EL (cell line): ENCODE results near the gene MDH1B.
"Not testable (repeated sequence)": the region's sequence is repeated elsewhere in the genome, so short reads cannot be mapped to it uniquely, and the experiment has no call there.

Source experiments
- DNase-seq: peaks from one replicate; pipeline ENCODE4 v3.0.0-alpha.2; 2016

MDH1B gene

GRCh38 chr2:206765242-206766056, at the start of gene MDH1B, which contains the start of gene FASTKD2:
Gene MDH1B (minus strand): TSS chr2:206765328. CDS start chr2:206765271, 57 bp downstream.
Gene FASTKD2 (plus strand): TSS chr2:206765606. CDS start chr2:206766694, 1,088 bp downstream.
- DNase-seq, result peak; percentile 94

GRCh38 chr2:206814498-206814897, 49.4 kb upstream of the MDH1B start:
- DNase-seq, result no peak

GRCh38 chr2:206812471-206812870, 47.3 kb upstream of the MDH1B start:
- DNase-seq, result not testable (repeated sequence)

- not testable (repeated sequence) for DNase-seq
Observed at GRCh38 chr2:206807624-206808023, 42.5 kb upstream of the MDH1B start.

GRCh38 chr2:206805887-206806607, 40.9 kb upstream of the MDH1B start:
- peak; percentile 1 for DNase-seq

GRCh38 chr2:206804326-206804725, 39.2 kb upstream of the MDH1B start:
- DNase-seq, result no peak

- DNase-seq, result no peak
Observed at GRCh38 chr2:206802654-206803514, 37.8 kb upstream of the MDH1B start.

- DNase-seq, result no peak
Observed at GRCh38 chr2:206801418-206802189, 36.5 kb upstream of the MDH1B start.

GRCh38 chr2:206800506-206801417, 35.6 kb upstream of the MDH1B start:
- peak; percentile 70 for DNase-seq

- DNase-seq, result no peak
Observed at GRCh38 chr2:206799083-206799482, 34.0 kb upstream of the MDH1B start.

GRCh38 chr2:206798000-206798399, 32.9 kb upstream of the MDH1B start:
- DNase-seq, result no peak

- DNase-seq, result no peak
Observed at GRCh38 chr2:206797376-206797775, 32.2 kb upstream of the MDH1B start.

GRCh38 chr2:206792645-206793044, 27.5 kb upstream of the MDH1B start:
- no peak for DNase-seq

- DNase-seq, result no peak
Observed at GRCh38 chr2:206790311-206790935, 25.3 kb upstream of the MDH1B start.

- no peak for DNase-seq
Observed at GRCh38 chr2:206784559-206785353, 19.6 kb upstream of the MDH1B start.

GRCh38 chr2:206783718-206784117, 18.6 kb upstream of the MDH1B start:
- DNase-seq, result peak; percentile 9

- no peak for DNase-seq
Observed at GRCh38 chr2:206780671-206781070, 15.5 kb upstream of the MDH1B start.

- DNase-seq, result no peak
Observed at GRCh38 chr2:206776432-206776831, 11.3 kb upstream of the MDH1B start.

- no peak for DNase-seq
Observed at GRCh38 chr2:206774871-206775270, 9.7 kb upstream of the MDH1B start.
